HCT116 (cell line): ENCODE data around the gene SCGB3A2. TPM values are rescaled to one million over a fixed set of nuclear protein-coding genes. Genes with fewer than 3 reads are reported as not detected.

Experiments used
- ATAC-seq: fragments of 200-7000 bp; cut with Tn5 transposase; 2 replicates; pipeline ENCODE4 v1.9.1; 2020; ENCODE audit warnings: mild to moderate bottlenecking, moderate library complexity
- BruUV-seq: library from RNA; stranded (reverse); fragments of 400-500 nt; replicated peaks from 2 replicates; lab custom pipeline; 2021; lab: Mats Ljungman, UMichigan
- CTCF ChIA-PET: fragments of 300-600 bp; sonication (Branson Sonifier 250); formaldehyde crosslinking; loops from one replicate; lab custom pipeline; 2021; ENCODE audit warnings: antibody characterized with exemption; lab: Charles Lee
- POLR2A ChIA-PET: fragments of 300-600, 350-600 bp; sonication (Branson Sonifier 250); formaldehyde crosslinking; loops from one replicate; lab custom pipeline; 2021; ENCODE audit warnings: antibody characterized with exemption; lab: Charles Lee
- RAD21 ChIA-PET, 2 experiments: fragments of 300-600 bp; sonication (Branson Sonifier 250); formaldehyde crosslinking; loops; one replicate each; lab custom pipeline; 2023; ENCODE audit warnings: low total read pairs in 2 of 2; ENCODE audit not compliant: uncharacterized antibody in 2 of 2, unreplicated experiment in 2 of 2, low non-redundant PET in 1 of 2; lab: Charles Lee
- DNase-seq: peaks from one replicate; pipeline ENCODE4 v3.0.0-alpha.2; 2010; ENCODE audit warnings: low read depth, low spot score
- H2AFZ ChIP-seq: fragments of 200-600 bp; shearing (Covaris generic), sonication (generic); 2 replicates; pipeline ENCODE4 v1.6.1; 2017; ENCODE audit warnings: low read depth, mixed run types, mixed read lengths, antibody characterized with exemption, low read length; ENCODE audit not compliant: poor library complexity, severe bottlenecking
- H3K27ac ChIP-seq: 2 replicates; pipeline ENCODE4 v1.5.1; 2012; ENCODE audit warnings: low read depth, low read length
- H3K27me3 ChIP-seq: fragments of 200-600 bp; sonication (generic); 2 replicates; pipeline ENCODE4 v1.6.1; 2016; ENCODE audit warnings: mixed run types, low read length, mixed read lengths; ENCODE audit not compliant: insufficient read depth
- H3K36me3 ChIP-seq, 2 experiments: fragments of 200-500 bp in 1 of 2; fragments of 200-600 bp in 1 of 2; sonication (Bioruptor generic) in 1 of 2; sonication (generic) in 1 of 2; 2 replicates each; pipeline versions ENCODE4 v1.5.1 to v1.6.1; 2014 to 2016; ENCODE audit warnings: low read length in 2 of 2, inconsistent platforms in 1 of 2, mixed read lengths in 1 of 2, mixed run types in 1 of 2; ENCODE audit not compliant: insufficient read depth in 2 of 2, control insufficient read depth in 1 of 2
- H3K4me1 ChIP-seq, 2 experiments: fragments of 200-600 bp in 1 of 2; sonication (generic) in 1 of 2; 2 replicates each; pipeline versions ENCODE4 v1.5.1 to v1.6.1; 2012 to 2017; ENCODE audit warnings: low read length in 2 of 2, inconsistent platforms in 1 of 2, mild to moderate bottlenecking in 1 of 2, mixed read lengths in 1 of 2, mixed run types in 1 of 2, moderate library complexity in 1 of 2; ENCODE audit not compliant: insufficient read depth in 2 of 2, control insufficient read depth in 1 of 2
- H3K4me2 ChIP-seq: fragments of 200-600 bp; sonication (generic); 2 replicates; pipeline ENCODE4 v1.6.1; 2017; ENCODE audit warnings: mixed run types, low read length, mixed read lengths
- H3K4me3 ChIP-seq, 2 experiments: fragments of 200-600 bp in 1 of 2; sonication (generic) in 1 of 2; replicated peaks in 1 of 2; 2 replicates each; pipeline ENCODE4 v1.5.1; 2011 to 2016; ENCODE audit warnings: low read length in 2 of 2, control low read depth in 1 of 2, low read depth in 1 of 2, mild to moderate bottlenecking in 1 of 2, mixed read lengths in 1 of 2, mixed run types in 1 of 2
- H3K79me2 ChIP-seq: fragments of 200-600 bp; sonication (generic); 2 replicates; pipeline ENCODE4 v1.6.1; 2017; ENCODE audit warnings: mild to moderate bottlenecking, mixed run types, low read length, moderate library complexity, mixed read lengths; ENCODE audit not compliant: insufficient read depth
- H3K9ac ChIP-seq: fragments of 200-600 bp; sonication (generic); 2 replicates; pipeline ENCODE4 v1.6.1; 2016; ENCODE audit warnings: low read length, mixed read lengths
- H3K9me2 ChIP-seq: fragments of 200-600 bp; sonication (generic), shearing (Covaris generic); 2 replicates; pipeline ENCODE4 v1.6.1; 2017; ENCODE audit warnings: mixed run types, mild to moderate bottlenecking, moderate library complexity; ENCODE audit not compliant: insufficient read depth
- H3K9me3 ChIP-seq, 2 experiments: fragments of 200-500 bp in 1 of 2; fragments of 200-600 bp in 1 of 2; sonication (Bioruptor generic) in 1 of 2; sonication (generic) in 1 of 2; 2 replicates each; pipeline ENCODE4 v1.6.1; 2014 to 2017; ENCODE audit warnings: low read length in 2 of 2, mixed read lengths in 2 of 2, inconsistent platforms in 1 of 2, low read depth in 1 of 2, mild to moderate bottlenecking in 1 of 2, mixed run types in 1 of 2, moderate library complexity in 1 of 2; ENCODE audit not compliant: control insufficient read depth in 1 of 2, insufficient read depth in 1 of 2
- H4K20me1 ChIP-seq: fragments of 200-600 bp; sonication (generic), shearing (Covaris generic); 2 replicates; pipeline ENCODE4 v1.6.1; 2017; ENCODE audit warnings: mixed run types, mild to moderate bottlenecking, moderate library complexity; ENCODE audit not compliant: insufficient read depth
- EZH2 ChIP-seq: fragments of 200-600 bp; sonication (generic); IDR thresholded peaks from 2 replicates; pipeline ENCODE4 v1.6.1; 2017; ENCODE audit warnings: antibody characterized with exemption, mixed run types
- FOSL1 ChIP-seq: IDR thresholded peaks from 2 replicates; pipeline ENCODE4 v1.6.1; 2012; ENCODE audit warnings: low read depth
- POLR2A ChIP-seq: IDR thresholded peaks from 2 replicates; pipeline ENCODE4 v1.7.0; 2011; ENCODE audit warnings: borderline replicate concordance; ENCODE audit not compliant: insufficient read depth, insufficient read length; ENCODE audit errors: extremely low read depth
- POLR2AphosphoS5 ChIP-seq: IDR thresholded peaks from 2 replicates; pipeline ENCODE4 v1.6.1; 2011; ENCODE audit warnings: mild to moderate bottlenecking, low read depth, low read length, moderate library complexity
- RAD21 ChIP-seq: IDR thresholded peaks from 2 replicates; pipeline ENCODE4 v1.6.1; 2012; ENCODE audit warnings: low read depth, mild to moderate bottlenecking
- REST ChIP-seq: IDR thresholded peaks from 2 replicates; pipeline ENCODE4 v1.6.1; 2012; ENCODE audit warnings: low read depth
- SRF ChIP-seq: IDR thresholded peaks from 2 replicates; pipeline ENCODE4 v1.6.1; 2012; ENCODE audit warnings: low read depth
- TCF7L2 ChIP-seq: IDR thresholded peaks from 2 replicates; pipeline ENCODE4 v1.7.0; 2011; ENCODE audit warnings: borderline replicate concordance, inconsistent platforms; ENCODE audit not compliant: insufficient read depth, insufficient read length; ENCODE audit errors: extremely low read depth
- intact Hi-C: fragments of 100-400 bp; cut with micrococcal nuclease; formaldehyde crosslinking; loops from 2 replicates; pipeline ENCODE4 v1.10.0; 2022
- total RNA-seq: library from RNA; stranded (reverse); gene quantifications from one replicate; pipeline ENCODE4 v1.2.1, GENCODE V29; 2021; ENCODE audit not compliant: unreplicated experiment
- TF ChIP-seq, protein P1 (sequence below): IDR thresholded peaks from 2 replicates; pipeline ENCODE4 v1.6.1; 2011; ENCODE audit warnings: mild to moderate bottlenecking, low read length, moderate library complexity; ENCODE audit not compliant: insufficient replicate concordance; ENCODE audit errors: extremely low read depth
- TF ChIP-seq, protein P2 (sequence below): IDR thresholded peaks from 2 replicates; pipeline ENCODE4 v1.6.1; 2012

SCGB3A2 gene
- total RNA-seq, 1 experiment from 2014 or later, result not detected

DNA sequence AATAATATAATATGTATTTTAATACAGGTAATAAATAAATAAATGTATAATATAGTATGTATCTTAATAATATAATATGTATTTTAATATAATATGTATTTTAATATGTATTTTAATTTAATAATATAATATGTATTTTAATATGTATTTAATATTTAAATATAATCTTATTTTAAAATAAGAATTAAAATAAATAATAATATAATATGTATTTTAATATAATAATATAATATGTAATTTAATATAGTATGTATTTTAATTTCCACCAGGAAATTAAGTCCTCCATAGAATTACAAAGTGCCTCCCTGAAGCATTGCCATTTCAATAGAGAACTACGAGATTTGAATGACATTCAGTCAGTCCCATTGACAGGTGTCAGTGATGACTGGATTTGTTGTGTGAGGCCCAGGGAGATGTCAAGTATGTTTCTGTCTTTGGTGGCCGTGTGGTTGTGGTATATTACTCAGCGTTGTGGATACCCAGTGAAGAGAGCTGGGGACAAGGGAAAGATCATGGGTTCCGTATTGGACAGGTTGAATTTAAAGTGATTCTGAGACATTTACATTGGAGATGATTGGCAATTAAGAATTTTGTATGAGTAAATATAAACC, 42.0 kb downstream of the SCGB3A2 start:
- H4K20me1 ChIP-seq, result no peaks in the 10 kb centered on the region
- ChIA-PET RAD21 (no interaction called here), POLR2A (no interaction called here), CTCF (no interaction called here)
- TF ChIP-seq SRF (no peak), POLR2AphosphoS5 (no peak), POLR2A (no peak), REST (no peak), RAD21 (no peak), FOSL1 (no peak), EZH2 (no peak), TCF7L2 (no peak)
- TF ChIP-seq, protein P1, sequence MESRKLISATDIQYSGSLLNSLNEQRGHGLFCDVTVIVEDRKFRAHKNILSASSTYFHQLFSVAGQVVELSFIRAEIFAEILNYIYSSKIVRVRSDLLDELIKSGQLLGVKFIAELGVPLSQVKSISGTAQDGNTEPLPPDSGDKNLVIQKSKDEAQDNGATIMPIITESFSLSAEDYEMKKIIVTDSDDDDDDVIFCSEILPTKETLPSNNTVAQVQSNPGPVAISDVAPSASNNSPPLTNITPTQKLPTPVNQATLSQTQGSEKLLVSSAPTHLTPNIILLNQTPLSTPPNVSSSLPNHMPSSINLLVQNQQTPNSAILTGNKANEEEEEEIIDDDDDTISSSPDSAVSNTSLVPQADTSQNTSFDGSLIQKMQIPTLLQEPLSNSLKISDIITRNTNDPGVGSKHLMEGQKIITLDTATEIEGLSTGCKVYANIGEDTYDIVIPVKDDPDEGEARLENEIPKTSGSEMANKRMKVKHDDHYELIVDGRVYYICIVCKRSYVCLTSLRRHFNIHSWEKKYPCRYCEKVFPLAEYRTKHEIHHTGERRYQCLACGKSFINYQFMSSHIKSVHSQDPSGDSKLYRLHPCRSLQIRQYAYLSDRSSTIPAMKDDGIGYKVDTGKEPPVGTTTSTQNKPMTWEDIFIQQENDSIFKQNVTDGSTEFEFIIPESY, result no peak
- TF ChIP-seq, protein P2, sequence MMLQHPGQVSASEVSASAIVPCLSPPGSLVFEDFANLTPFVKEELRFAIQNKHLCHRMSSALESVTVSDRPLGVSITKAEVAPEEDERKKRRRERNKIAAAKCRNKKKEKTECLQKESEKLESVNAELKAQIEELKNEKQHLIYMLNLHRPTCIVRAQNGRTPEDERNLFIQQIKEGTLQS, result no peak
- H3K4me2 ChIP-seq, result no peak overlapping the region
- no peaks in the 10 kb centered on the region for H3K9me2 ChIP-seq
- no peak overlapping the region for H3K9ac ChIP-seq
- no peak overlapping the region for H3K27ac ChIP-seq
- no peaks in the 10 kb centered on the region for H3K79me2 ChIP-seq
- no peak overlapping the region for H3K4me3 ChIP-seq
- no peaks in the 10 kb centered on the region for H3K36me3 ChIP-seq
- ATAC-seq (no peak), DNase-seq (no peak)
- H3K27me3 ChIP-seq, result no peaks in the 10 kb centered on the region
- H3K4me1 ChIP-seq, result no peaks in the 10 kb centered on the region
- no peak overlapping the region for H2AFZ ChIP-seq
- intact Hi-C loops, result no loop called here
- no TSS peak for BruUV-seq
- H3K9me3 ChIP-seq, result no peaks in the 10 kb centered on the region
